NCI-H446 (cell line): ENCODE measurements around the gene INHBC.
"Not testable (repeated sequence)": the region's sequence is repeated elsewhere in the genome, so short reads cannot be mapped to it uniquely, and the experiment has no call there.

Source experiments
- DNase-seq, 2 experiments: peaks; one replicate each; lab custom pipeline; 2025; lab: John Stamatoyannopoulos, UW

The INHBC gene, protein sequence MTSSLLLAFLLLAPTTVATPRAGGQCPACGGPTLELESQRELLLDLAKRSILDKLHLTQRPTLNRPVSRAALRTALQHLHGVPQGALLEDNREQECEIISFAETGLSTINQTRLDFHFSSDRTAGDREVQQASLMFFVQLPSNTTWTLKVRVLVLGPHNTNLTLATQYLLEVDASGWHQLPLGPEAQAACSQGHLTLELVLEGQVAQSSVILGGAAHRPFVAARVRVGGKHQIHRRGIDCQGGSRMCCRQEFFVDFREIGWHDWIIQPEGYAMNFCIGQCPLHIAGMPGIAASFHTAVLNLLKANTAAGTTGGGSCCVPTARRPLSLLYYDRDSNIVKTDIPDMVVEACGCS

GRCh38 chr12:57434517-57435223 lies at the start of gene INHBC:
Gene INHBC (plus strand): TSS chr12:57434784. CDS start chr12:57434887, 103 bp downstream.
- no peak for DNase-seq

GRCh38 chr12:57385586-57385985 lies 49.0 kb upstream of the INHBC start:
- DNase-seq = no peak

DNA sequence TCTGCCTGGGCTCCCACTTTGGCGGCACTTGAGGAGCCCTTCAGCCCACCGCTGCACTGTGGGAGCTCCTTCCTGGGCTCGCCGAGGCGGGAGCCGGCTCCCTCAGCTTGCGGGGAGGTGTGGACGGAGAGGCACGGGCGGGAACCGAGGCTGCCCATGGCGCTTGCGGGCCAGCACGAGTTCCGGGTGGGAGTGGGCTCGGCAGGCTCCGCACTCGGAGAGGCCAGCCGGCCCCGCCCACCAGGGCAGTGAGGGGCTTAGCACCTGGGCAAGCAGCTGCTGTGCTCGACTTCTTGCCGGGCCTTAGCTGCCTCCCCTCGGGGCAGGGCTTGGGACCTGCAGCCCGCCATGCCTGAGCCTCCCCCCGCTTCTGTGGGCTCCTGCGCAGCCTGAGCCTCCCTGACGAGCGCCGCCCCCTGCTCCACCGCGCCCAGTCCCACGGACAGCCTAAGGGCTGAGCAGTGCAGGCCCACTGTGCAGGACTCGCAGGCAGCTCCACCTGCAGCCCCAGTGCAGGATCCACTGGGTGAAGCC lies 48.3 kb upstream of the INHBC start:
- no peak for DNase-seq

GRCh38 chr12:57388425-57388824 lies 46.2 kb upstream of the INHBC start:
- no peak for DNase-seq

DNA sequence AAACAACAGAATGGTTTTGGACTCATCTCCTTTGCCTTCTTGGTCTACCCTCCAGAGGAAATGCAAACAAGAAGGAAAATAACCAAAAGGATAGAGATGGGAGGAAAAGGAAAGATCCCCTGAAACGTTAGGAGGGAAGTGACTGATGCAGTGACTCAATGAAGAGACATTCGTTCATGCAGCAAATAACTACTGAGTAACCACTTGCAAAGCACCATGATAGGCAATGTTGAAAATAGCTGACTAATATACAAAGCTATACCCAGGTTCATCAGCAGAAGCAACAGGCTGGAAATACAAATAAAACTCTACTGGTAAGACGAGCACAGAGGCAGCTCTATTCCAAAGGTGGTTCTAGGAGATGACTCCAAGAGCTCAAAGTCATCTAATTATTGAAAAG lies 45.6 kb upstream of the INHBC start:
- no peak for DNase-seq

DNA sequence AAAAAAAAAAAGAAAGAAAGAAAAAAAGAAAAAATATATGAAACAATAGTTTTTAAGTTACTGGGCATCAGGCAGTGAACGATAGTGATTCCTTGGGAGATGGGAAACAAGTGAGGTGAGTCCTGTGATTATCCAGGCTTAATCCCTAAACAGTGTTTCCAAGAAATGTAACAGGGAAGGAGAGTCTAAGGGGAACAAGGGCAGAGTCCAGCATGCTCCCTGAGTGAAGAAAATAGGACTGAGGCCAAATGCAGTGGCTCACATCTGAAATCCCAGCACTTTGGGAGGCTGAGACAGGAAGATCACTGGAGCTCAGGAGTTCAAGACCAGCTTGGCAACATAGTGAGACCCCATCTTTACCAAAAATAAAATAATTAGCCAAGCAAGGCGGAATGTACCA lies 44.4 kb upstream of the INHBC start:
- DNase-seq = no peak

GRCh38 chr12:57395121-57395520 lies 39.5 kb upstream of the INHBC start:
- no peak for DNase-seq

DNA sequence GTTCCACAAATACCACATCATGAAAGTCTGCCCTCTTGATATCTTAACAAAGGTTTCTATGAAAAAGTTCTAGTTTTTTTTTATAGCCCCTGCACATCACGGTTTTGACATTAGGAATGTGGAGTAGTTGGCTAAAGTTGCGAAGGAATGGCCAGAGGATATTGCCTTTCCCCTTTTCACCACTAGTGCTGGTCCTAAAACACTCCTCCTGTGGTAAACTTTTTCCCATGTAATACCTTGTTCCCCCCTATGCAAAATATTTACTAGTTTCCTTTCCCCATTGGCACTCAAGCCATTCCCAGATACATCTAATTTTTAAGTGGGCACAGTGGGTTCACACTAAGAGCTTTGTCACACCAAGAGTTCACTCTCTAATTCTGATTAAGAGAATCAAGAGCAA lies 37.1 kb upstream of the INHBC start:
- no peak for DNase-seq

DNA sequence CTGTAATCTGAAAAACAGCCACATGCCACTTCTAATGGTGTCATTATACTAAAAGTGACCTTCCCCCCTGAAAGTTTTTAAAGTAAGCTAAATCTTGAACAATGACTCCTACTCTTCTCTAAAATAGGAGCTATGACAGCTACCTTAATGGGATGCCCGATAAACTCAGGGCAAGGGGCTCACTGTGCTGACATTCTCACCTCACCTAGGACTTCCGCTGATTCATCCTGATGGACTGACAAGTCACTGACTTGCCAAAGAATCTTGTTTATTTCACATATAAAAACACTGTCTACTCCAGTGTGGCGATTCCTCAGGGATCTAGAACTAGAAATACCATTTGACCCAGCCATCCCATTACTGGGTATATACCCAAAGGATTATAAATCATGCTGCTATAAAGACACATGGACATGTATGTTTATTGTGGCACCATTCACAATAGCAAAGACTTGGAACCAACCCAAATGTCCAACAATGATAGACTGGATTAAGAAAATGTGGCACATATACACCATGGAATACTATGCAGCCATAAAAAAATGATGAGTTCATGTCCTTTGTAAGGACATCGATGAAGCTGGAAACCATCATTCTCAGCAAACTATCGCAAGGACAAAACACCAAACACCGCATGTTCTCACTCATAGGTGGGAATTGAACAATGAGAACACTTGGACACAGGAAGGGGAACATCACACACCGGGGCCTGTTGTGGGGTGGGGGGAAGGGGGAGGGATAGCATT lies 34.7 kb upstream of the INHBC start:
- DNase-seq = not testable (repeated sequence)

DNA sequence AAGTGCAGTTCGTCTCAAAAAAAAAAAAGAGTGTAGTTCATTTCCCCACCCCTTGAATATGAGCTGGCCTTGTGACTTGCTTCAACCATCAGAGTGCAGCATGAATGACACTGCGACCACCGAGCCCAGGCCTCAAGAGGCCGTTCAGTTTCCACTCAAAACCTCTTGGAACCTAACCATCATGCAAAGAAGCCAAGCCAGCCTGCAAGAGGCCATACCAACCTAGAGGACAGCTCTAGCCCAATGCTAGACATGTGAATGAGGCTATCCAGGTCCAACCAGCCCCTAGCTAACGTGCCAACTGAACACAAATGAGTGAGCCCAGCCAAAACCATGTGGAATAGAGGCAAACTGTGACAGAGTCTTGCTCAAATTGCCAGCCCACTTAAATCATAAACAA lies 33.4 kb upstream of the INHBC start:
- DNase-seq = no peak

DNA sequence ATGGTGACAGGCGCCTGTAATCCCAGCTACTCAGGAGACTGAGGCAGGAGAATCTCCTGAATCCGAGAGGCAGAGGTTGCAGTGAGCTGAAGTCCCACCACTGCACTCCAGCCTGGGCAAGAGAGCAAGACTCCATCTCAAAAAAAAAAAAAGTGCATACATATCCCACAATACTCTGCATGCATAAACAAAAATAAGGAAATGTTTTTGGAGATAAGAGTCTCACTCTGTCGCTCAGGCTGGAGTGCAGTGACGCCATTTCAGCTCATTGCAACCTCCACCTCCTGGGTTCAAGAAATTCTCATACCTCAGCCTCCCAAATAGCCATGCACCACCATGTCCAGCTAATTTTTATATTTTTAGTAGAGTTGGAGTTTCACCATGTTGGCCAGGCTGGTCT lies 32.4 kb upstream of the INHBC start:
- DNase-seq = not testable (repeated sequence)

- DNase-seq = no peak
Measured at GRCh38 chr12:57404966-57405640, 29.5 kb upstream of the INHBC start.

DNA sequence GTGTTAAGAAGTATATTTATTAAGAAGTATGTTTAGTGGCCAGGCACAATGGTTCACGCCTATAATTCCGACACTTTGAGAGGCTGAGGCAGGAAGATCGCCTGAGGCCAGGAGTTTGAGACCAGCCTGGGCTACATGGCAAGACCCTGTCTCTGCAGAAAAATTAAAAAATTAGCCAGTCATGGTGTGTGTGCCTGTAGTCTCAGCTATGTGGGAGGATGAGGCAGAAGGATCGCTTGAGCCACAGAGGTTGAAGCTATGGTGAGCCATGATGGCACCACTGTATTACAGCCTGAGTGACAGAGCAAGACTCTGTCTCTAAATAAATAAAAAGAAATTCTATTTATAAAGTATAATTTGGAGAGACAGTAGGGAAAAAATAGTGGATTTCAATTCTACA lies 24.1 kb upstream of the INHBC start:
- no peak for DNase-seq

DNA sequence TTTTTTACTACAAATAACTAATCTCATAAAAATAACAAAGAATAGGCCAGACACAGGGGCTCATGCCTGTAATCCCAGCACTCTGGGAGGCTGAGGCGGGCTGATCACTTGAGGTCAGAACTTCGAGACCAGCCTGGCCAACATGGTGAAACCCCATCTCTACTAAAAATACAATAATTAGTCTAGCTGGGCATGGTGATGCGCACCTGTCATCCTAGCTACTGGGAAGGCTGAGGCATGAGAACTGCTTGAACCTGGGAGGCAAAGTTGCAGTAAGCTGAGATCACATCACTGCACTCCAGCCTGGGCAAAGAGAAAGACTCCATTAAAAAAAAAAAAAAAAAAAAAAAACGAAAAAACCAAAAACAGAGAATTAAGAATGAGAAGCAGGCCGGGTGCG lies 20.4 kb upstream of the INHBC start:
- not testable (repeated sequence) for DNase-seq

DNA sequence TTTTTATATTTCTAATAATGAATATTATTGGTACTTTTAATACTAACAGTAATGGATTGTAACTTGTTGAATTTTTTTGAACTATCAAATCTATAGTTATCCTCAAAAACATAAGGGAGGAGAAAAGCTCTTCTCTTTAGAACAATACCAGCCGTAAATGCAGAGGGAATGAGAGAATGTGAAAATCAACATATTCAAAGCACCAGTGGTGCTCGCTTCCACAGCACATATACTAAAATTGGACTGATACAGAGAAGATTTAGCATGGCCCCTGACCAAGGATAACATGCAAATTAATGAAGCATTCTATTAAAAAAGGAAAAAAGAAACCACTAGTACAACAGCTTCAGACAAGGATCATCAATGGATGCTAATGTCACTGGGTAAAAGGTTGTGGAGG lies 19.5 kb upstream of the INHBC start:
- DNase-seq = no peak

- no peak for DNase-seq
Measured at GRCh38 chr12:57416039-57416996, 18.3 kb upstream of the INHBC start.

DNA sequence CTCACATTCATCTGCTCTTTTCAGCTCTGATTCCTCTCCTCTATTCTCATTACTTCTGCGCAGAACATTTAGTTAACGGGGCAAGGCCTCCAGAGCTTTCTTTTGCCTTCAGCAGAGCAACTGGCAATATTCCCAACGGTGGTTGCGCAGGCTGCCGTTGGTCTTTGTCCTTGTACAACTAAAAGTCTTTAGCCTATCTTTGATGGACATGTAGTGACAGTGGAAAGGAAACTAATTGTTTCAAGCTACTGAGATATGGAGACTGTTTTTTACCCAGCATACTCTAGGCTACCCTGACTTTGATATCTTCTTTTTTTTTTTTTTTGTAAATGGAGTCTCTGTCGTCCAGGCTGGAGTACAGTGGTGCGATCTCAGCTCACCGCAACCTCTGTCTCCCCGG lies 16.3 kb upstream of the INHBC start:
- no peak for DNase-seq

GRCh38 chr12:57419495-57419894 lies 15.1 kb upstream of the INHBC start:
- DNase-seq = no peak

DNA sequence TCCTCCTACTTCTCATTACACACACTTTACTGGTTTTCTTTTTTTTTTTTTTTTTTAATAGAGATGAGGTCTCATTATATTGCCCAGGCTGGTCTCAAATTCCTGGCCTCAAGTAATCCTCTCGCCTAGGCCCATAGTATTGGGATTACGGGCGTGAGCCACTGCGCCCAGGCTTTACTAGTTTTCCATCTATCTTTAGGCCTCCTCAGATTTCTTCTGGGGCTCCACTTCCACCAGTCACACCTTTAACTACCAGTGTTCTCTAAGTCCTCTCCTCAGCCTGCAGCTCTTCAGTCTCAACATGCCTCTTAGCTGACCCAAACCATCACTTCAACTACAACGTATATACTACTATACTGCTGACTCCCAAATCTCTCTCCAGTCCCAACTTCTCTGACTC lies 14.1 kb upstream of the INHBC start:
- DNase-seq = no peak

DNA sequence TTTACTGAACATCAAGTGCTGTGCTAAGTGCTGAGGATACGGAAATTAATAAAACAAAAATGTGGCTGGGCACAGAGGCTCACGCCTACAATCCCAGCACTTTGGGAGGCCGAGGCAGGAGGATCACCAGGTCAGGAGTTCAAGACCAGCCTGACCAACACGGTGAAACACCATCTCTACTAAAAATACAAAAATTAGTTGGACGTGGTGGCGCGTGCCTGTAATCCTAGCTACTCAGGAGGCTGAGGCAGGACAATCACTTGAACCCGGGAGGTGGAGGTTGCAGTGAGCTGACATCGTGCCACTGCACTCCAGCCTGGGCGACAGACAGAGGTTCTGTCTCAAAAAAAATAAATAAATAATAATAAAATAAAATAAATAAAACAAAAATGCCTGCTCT lies 7.6 kb upstream of the INHBC start:
- not testable (repeated sequence) for DNase-seq

DNA sequence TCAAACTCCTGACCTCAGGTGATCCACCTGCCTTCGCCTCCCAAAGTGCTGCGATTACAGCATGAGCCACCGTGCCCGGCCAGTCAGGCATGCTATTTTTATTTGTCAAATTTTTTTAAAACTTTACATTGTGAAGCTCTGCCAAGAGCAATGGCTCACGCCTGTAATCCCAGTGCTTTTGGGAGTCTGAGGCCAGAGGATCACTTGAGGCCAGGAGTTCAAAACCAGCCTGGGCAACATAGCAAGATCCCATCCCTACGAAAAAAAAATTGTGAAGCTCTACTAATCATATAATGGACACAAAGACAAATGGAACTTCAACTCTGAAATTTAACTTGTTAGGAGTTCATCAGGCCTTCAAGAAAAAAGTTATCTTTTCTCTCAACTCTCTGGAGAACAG lies 5.6 kb upstream of the INHBC start:
- no peak for DNase-seq
